GM21737 (cell line): ENCODE measurements around the gene MEX3D.

Experiments
- ATAC-seq: cut with Tn5 transposase; IDR thresholded peaks from one replicate; pipeline ENCODE4 v1.9.1; 2021; ENCODE audit warnings: mild to moderate bottlenecking, moderate library complexity; ENCODE audit not compliant: unreplicated experiment

Gene MEX3D

DNA sequence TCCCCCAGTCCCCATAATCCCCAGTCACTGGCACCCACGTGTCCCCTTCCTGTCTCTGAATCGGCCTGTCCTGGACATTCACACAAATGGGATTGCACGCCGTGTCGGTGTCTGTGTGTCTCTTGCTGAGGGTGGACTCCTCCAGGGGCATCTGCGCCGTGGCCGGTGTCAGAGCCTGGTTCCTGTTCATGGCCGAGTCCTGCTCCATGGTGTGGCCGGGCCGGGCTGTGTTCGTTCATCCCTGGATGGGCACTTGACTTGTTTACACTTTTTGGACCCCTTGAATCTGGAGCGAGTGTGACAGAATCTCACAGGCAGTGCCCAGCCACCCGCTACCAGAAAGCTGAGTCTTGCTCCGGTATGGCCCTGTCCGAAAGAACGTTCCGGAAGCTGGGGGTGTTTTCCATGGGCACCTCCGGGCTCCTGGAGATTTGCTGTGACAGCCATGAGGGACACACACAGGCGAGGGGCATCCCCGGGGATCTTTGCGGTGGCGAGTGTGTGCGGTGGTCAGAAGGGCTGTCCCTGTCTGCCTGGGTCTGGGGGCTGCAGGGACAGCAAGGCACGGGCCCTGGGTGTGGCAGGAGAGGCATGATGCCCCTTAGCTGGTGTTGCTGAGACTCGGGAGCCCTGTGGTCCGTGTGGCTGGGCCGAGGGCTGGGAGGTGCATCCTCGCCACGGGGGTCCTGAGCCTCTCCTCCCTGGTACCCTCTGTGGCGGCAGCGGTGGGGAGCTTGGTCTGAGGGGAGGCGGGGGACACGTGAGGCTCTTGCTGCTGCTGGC lies 6.4 kb upstream of the MEX3D start:
- no peak for ATAC-seq

DNA sequence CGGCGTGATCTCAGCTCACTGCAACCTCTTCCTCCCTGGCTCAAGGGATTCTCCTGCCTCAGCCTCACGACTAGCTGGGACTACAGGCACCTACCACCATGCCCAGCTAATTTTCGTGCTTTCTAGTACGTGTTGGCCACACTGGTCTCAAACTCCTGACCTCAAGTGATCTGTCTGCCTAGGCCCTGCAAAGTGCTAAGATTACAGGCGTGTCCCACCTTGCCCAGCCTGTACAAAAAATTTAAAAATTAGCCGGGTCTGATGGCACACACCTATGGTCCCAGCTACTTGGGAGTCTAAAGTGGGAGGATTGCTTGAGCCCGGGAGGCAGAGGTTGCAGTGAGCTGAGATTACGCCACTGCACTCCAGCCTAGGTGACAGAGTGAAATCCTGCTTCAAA lies 4.7 kb upstream of the MEX3D start:
- no peak for ATAC-seq

DNA sequence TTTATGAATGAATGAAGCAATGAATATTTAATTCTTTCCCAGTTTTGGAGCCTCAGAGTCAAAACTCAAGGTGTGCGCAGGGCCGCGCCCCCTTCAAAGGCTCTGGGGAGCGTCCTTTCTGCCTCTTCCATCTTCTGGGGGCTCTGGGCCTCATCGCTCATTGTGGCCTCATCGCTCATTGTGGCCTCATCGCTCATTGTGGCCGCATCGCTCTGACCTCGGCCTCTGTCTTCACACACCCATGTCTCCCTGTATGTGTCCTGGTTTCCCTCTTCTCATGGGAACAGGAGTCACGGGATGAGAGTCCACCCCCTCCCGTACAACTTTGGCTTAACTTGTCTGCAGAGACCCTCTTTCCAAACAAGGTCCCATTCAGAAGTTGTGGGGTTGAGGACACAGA lies 3.2 kb upstream of the MEX3D start:
- no peak for ATAC-seq

- no peak for ATAC-seq
Observed at GRCh38 chr19:1570836-1571235, 2.7 kb upstream of the MEX3D start.

GRCh38 chr19:1569997-1570396 lies 1.9 kb upstream of the MEX3D start:
- no peak for ATAC-seq

DNA sequence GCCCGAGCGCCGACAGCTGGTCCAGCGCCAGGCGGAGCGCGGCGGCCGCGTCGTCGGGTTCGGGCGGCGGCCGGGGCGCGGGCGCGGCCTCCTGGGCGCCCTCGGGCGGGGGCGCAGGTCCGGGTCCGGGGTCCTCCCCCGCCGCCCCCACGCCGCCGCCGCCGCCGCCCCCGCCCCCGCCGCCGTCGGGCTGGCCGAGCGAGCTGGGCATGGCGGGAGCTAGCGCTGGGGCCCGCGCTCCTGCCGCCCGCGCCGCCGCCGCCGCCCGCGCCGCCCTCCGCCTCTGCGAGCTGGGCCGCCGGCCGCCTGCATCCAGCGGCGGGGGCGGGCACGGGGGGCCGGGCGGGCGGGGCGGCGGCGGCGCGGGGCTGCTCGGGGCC lies 287 bp downstream of the MEX3D start:
- no peak for ATAC-seq

GRCh38 chr19:1567116-1567847 lies 843 bp downstream of the MEX3D start:
- no peak for ATAC-seq

DNA sequence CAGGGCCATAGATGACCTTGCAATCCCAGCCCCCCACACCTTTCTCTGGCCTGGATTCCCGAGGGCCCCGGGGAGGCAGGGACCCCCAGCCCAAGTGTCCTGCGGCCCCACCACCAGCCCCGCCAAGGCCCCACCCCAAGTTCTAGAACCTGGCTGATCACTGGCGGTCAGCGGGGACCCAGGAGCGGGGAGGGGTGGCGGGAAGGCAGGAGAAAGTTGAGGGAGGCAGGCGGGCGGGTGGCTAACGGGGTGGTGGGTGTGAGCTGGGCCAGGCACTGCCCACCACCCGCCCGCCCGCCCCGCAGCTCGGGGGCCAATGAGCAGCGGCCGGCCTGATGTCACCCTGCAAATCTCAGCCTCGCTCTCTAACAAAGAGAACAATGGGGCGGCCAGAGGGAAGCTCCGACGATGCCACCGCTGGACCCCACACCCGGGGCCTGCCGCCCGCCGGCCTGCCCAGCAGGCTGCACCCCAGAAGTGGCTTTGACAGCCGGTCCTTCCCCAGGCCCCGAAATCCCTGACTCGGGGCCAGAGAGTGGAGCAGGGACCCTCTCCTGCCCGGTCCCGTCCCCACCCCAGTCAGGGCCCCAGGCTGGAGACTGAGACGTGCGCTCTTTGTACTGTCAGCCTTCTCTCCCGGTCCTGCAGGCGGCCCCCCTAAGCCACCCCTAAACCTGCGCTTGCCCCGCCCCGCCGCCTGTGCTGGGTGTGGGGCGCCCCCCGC lies 1.6 kb downstream of the MEX3D start:
- ATAC-seq, result no peak

DNA sequence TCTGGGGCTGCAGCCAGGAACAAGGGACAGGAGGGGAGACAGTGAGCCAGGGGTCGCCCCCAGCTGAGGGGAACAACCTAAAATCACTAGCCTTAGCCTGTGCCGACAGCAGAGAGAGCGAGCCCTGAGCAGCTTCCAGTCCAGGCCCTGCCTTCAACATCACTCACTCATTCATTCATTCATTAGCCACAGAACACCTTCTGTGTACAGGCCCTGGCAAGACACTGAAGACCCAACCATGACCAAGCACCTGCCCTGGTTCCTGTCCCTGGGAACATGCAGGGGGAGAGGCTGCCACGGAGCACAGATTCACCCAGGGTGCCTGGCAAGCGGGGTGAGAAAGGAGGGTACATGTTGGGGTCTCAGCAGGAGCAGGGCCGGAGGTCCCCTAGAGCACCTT lies 4.9 kb downstream of the MEX3D start:
- no peak for ATAC-seq

DNA sequence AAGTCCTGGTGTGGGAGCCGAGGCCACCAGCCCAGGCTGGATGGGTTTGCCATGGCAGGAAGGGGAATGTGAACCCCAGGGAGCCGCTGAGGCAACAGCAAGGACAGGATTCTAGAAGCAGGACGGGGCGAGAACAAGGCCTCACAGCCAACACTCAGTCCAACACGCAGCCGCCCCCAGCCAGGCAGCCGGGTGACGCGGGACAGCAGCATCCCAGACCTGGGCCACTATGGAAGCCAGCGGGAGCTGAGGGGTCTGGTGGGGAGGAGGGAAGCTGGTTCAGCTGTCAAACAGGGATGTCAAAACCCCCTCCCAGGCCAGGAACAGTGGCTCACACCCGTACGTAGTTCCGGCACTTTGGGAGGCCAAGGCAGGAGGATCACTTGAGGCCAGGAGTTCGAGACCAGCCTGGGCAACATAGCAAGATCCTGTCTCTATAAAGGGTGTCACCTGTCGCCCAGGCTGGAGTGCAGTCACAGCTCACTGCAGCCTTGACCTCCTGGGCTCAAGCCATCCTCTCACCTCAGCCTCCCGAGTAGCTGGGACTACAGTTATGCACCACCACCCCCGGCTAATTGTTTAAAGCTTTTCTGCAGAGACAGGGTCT lies 6.8 kb downstream of the MEX3D start:
- no peak for ATAC-seq

DNA sequence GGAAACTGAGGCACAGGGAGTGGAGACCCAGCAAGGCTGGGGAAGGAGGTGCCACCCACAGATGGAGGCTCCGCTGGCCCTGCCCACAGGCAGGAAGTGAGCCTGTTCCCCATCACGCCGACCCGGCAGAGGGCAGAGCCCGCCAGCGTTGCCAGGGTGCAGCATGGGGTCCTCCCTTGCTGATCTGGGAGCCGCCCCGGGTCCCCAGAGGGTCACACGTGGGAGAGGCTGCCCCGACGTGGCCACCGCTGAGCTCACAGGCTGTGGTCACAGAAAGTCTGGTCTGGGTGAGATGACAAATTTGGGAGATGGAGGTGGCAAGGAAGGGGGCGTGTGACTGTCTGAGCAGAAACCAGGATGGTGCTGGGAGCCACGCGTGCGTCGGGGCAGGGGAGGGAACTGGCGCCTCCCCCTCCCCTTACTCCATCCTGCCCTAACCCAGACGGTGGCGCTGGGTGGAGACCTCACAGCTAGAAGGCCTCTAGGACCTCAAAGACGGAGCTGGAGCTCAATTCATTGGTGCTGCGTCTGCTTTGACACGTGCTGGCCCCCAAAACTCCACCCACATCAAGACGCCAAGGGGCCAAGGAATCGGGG lies 7.7 kb downstream of the MEX3D start:
- no peak for ATAC-seq

DNA sequence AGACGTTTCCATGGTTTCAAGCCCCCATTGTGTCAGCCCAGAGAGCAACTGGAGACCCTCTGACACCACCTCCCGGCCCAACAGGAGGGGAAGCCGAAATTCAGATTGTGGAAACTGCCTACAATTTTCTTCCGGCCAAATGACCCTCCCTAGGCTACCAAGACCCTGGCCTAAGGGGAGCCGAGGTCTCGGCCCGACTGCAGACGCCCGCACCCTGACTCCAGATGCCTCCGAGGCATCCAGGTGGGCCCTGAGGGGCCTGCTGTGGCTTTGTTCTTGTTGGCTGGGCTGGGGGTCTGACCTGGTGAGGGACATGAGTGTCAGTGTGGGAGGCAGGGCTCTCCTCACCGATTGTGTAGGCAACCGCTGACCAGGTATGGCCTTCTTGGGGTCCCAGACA lies 9.6 kb downstream of the MEX3D start:
- no peak for ATAC-seq

DNA sequence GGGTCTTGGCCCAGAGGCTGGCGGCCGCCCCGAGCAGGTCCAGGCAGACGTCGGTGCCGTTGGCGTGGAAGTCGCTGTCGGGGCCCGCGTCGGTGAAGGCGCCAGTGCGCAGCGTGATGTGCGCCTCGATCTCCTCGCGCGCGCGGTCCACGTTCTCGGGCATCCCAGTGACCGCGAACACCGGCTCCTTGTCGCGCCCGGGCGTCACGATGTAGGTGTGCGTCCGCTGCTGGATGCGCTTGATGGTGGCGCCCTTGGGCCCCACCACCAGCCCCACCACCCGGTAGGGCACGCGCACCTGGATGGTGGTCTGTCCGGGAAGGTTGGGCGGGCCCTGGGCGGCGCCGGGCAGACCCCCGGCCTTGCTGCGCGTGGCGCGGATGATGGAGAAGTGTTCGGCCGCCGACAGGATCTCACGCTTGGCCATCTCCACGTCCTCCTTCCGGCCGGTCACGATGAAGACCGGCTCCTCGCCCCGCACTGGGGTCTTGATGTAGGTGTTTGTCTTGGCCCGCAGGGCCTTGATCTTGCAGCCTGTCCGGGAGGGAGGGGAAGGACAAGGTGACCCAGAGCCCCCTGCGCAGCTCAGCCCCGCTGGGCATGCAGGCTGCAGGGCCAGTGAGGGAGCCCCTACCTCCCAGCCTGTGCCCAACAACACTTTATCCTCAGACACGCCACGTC lies 11.6 kb downstream of the MEX3D start:
- no peak for ATAC-seq

DNA sequence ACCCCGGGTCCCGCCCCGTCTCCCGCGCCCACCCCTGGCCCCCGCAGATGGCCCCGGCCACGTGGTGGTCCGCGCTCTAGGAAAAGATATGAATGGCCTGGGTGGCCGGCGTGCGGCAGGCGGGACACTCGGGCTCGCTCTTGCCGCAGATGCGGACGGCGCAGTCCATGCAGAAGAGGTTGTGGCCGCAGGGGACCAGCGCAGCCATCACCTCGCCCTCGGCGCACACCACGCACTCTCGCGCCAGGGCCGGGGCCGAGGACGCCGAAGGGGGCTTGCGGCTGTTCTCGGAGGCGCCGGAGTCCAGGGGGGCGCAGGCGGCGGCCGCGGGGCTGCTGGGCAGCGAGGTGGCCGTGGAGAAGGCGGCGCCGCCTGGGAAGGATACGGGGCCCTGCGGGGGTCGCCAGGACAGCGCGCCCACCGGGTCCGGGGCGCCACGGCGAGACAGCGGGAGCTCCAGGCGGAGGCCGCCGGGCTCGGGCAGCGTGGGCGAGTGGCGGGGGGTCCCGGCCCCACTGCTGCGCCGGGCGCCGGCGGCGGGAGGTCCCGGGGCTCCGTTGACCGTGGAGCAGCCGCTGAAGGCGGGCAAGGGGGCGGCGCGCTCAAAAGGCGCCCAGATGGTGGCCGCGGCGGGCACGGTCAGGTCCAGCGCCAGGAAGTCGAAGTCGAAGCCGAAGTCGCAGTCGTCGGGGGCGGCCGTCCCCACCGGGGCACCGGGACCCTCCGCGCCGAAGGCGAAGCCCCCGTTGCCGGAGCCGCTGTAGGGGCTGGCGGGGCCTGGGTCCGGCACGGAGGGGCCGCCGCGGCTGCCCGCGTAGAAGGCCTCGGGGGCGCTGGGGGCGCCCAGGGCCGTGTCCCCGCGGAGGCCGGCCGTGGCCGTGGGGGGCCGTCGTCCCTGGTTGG lies 12.4 kb downstream of the MEX3D start:
- ATAC-seq, result no peak

- ATAC-seq, result no peak
Observed at GRCh38 chr19:1554968-1555367, 13.2 kb downstream of the MEX3D start.

DNA sequence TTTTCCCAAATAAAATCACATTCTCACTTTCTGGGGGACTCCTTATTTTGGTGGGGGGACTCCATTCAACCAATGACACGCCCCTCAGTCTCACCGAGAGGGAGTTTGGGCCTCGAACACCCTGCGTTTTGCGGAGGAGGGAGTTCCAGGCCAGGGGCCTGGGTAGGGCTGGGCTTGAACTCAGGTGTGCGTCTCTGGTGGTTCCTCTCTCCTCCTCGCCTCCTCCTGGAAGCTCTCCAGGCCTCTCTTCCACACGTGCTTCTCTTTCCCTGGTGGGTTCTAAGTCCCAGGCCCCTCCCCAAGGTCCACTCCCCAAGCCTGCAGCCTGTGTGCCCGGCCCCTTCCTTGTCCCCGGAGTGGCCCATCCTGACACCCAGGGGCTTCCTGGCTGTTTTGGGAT lies 14.7 kb downstream of the MEX3D start:
- ATAC-seq, result no peak

DNA sequence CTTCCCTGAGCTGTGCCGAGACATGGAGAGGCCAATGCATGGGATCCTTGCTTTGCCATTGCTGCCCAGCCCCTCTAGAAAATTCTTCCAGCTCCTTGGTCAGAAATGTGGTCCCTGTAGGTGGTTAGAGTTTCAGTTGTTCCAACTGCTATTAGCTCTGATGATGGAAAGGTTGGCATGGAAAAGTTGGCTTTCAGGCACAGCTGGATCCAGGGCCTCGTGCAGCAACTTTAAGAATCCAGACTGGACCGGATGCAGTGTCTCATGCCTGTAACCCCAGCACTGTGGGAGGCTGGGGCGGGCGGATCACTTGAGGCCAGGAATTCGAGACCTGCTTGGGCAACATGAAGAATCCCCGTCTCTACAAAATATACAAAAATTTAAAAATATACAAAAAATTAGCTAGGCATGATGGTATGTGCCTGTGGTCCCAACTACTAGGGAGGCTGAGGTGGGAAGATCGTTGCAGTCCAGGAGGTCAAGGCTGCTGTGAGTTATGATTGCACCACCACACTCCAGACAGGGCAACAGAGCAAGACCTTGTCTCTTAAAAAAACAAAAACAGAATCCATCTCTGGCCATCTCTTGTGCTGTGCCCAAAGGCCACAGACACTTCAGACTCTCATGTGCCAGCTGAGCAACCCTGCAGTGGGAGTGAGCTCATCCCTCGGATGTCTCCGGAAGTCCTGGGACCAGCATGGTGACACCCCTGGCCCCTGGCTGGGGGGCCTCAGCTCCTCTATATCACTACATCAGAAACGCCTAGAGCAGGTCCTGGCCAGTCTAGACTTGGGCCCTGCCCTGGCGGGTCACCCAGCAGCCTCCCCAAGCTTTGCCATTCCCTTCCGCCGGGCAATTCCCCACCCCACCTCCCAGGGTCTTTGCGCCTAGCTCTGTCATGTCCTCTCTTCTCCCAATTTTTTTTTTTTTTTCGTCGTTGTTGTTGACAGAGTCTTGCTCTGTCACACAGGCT lies 16.8 kb downstream of the MEX3D start:
- ATAC-seq, result no peak

- ATAC-seq, result no peak
Observed at GRCh38 chr19:1549332-1549945, 18.7 kb downstream of the MEX3D start.
